Ovary (tissue), 9 donors: ENCODE data around the gene IL36B. TPM values are rescaled to one million over a fixed set of nuclear protein-coding genes. Genes with fewer than 3 reads are reported as not detected.

Experiments used
- DNase-seq, 5 donors: peaks; one replicate each; pipeline ENCODE4 v3.0.0-alpha.2; 2019 to 2020
- H3K27ac ChIP-seq, 2 donors: fragments of 200-600 bp; one replicate each; pipeline versions ENCODE4 v1.5.1 to v1.8.0; 2019 to 2022
- H3K27me3 ChIP-seq: fragments of 200-600 bp; one replicate; pipeline ENCODE4 v1.8.0; 2022
- H3K36me3 ChIP-seq: fragments of 200-600 bp; sonication (generic); one replicate; pipeline ENCODE4 v1.5.1; 2019
- H3K4me1 ChIP-seq: one replicate; pipeline ENCODE4 v1.8.1; 2013; ENCODE audit warnings: mild to moderate bottlenecking, moderate library complexity; ENCODE audit not compliant: insufficient read depth
- H3K4me3 ChIP-seq: fragments of 200-600 bp; sonication (generic); one replicate; pipeline ENCODE4 v1.5.1; 2017
- H3K9me3 ChIP-seq, 2 donors: fragments of 200-600 bp in 1 of 2; sonication (generic) in 1 of 2; one replicate each; pipeline versions ENCODE4 v1.5.1 to v1.8.1; 2013 to 2019; ENCODE audit warnings: mild to moderate bottlenecking in 1 of 2, moderate library complexity in 1 of 2
- EP300 ChIP-seq: sonication (generic); formaldehyde crosslinking; IDR thresholded peaks from one replicate; pipeline ENCODE4 v1.6.1; 2017; ENCODE audit warnings: antibody characterized with exemption
- POLR2A ChIP-seq: fragments of 450-650 bp; IDR thresholded peaks from one replicate; pipeline ENCODE4 v1.6.1; 2017; ENCODE audit warnings: antibody characterized with exemption, mild to moderate bottlenecking, moderate library complexity
- WGBS, 3 donors: extraction: QIAGEN DNeasy Blood & Tissue Kit in 1 of 3; methylation state at CpG; one replicate each; pipeline versions ENCODE4 v1.1.5 to v1.1.7; 2013 to 2017; 5-methylcytosine and 5-hydroxymethylcytosine counted together
- intact Hi-C, 4 donors: fragments of 100-400 bp; cut with DNase I; formaldehyde crosslinking; loops; one replicate each; pipeline versions ENCODE4 v1.11.0 to v1.15.1; 2022 to 2023
- polyA plus RNA-seq, 2 donors: library from polyadenylated mRNA; stranded (reverse); fragments of 200-250 nt in 1 of 2; fragments of 350-450 nt in 1 of 2; fragmentation: Illumina TruSeq in 1 of 2; extraction: RNeasy Lipid Tissue Mini Kit (QIAGEN cat#74804) in 1 of 2; gene quantifications; one replicate each; pipeline ENCODE4 v1.2.3, GENCODE V29; 2013 to 2014
- small RNA-seq: library from RNA; depleted of rRNA; stranded (forward); fragments of <200 nt; gene quantifications from one replicate; pipeline ENCODE3, GENCODE V24; 2016
- total RNA-seq, 7 donors: library from RNA; depleted of rRNA in 2 of 7; stranded (reverse); fragments of >200 nt in 2 of 7; fragmentation: NEBNext Ultra II Directional in 3 of 7; extraction: Animal tissue kit (Norgen Biotek cat#: 25700) in 3 of 7; gene quantifications; one replicate each; pipeline versions ENCODE4 v1.1.0 to v1.2.4, GENCODE V29; 2016 to 2023
- TF ChIP-seq, protein P1 (sequence below), 3 donors: fragments of 450-650 bp in 2 of 3; fragments of 200-600 bp in 1 of 3; IDR thresholded peaks; one replicate each; pipeline versions ENCODE4 v1.5.1 to v1.8.0; 2016 to 2022; ENCODE audit warnings: antibody characterized with exemption in 3 of 3, mild to moderate bottlenecking in 1 of 3
- donor health status: DM: no; HTN: no; CAD: no; lungs with moderate emphysema.
- donor health status: DM: no; HTN: no; CAD: no.
- donor health status: Bipolar disorder and iron deficiency.
- donor health status: DM: yes; HTN: yes; CAD: no.
- donor health status: DM: no; HTN: no; CAD: no.
- donor health status: DM: yes; HTN: yes; CAD: no.

Gene IL36B
- total and polyA plus RNA-seq, 9 donors, result not detected

DNA sequence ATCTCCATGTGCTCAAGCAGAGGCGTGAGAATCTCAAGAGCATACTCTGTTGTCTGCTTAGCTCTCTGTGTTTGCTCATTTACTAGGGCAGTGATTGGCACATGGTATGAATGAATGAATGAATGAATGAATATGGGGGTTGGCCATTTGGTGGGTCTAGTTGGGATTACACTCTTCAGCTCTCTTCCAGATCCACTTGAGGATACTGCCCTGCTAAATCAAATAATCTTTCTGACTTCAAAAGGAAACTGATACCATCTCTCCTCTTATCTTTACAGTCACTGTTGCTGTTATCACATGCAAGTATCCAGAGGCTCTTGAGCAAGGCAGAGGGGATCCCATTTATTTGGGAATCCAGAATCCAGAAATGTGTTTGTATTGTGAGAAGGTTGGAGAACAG lies 72.9 kb downstream of the IL36B start:
- intact Hi-C loops, result no loop called here
- Histone ChIP-seq H3K4me1 (no peaks in the 10 kb centered on the region), H3K27ac (no peak overlapping the region), H3K4me3 (no peak overlapping the region), H3K36me3 (no peaks in the 10 kb centered on the region), H3K9me3 (no peaks in the 10 kb centered on the region), H3K27me3 (no peaks in the 10 kb centered on the region)
- no peak for DNase-seq
- TF ChIP-seq, protein P1, sequence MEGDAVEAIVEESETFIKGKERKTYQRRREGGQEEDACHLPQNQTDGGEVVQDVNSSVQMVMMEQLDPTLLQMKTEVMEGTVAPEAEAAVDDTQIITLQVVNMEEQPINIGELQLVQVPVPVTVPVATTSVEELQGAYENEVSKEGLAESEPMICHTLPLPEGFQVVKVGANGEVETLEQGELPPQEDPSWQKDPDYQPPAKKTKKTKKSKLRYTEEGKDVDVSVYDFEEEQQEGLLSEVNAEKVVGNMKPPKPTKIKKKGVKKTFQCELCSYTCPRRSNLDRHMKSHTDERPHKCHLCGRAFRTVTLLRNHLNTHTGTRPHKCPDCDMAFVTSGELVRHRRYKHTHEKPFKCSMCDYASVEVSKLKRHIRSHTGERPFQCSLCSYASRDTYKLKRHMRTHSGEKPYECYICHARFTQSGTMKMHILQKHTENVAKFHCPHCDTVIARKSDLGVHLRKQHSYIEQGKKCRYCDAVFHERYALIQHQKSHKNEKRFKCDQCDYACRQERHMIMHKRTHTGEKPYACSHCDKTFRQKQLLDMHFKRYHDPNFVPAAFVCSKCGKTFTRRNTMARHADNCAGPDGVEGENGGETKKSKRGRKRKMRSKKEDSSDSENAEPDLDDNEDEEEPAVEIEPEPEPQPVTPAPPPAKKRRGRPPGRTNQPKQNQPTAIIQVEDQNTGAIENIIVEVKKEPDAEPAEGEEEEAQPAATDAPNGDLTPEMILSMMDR (IDR thresholded peaks at IDR 0.05), result no peak
- no peak for TF ChIP-seq POLR2A
- no peak for TF ChIP-seq EP300
- WGBS, 3 donors, result 93 to 95% (median 93%) methylated on average over 1 of the region's 1 CpG

DNA sequence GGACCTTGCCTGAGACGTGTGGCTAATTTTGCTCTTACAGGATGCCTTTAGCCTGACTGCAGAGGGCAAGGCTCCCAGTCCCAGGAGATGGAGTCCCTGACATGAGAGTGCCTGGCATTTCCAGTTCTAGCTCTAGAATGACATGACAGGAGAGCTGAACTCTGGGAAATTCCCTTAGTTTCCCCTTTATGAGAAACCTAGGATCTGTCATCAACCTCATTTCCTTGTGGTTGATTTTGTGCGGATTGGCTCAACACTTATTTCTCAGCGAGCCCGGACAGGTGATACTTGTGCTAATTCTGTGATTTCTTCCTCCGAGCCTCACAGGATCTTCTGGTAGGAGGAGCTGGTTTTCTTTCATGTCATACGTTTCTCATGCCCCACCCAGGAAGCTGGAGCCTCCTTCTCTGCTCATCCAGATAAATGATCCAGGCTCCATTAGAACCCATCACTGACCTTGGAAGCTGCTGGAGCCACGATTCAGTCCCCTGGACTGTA lies 75.1 kb downstream of the IL36B start, which contains the start of gene IL36G:
Gene IL36G (plus strand): TSS at position 448 of the 498 bp plus-strand sequence. CDS start 633 bp downstream, outside the sequence.
- TF ChIP-seq EP300 (no peak), POLR2A (no peak)
- TF ChIP-seq, protein P1 (IDR thresholded peaks at IDR 0.05), result no peak
- WGBS, 3 donors, result 58 to 69% (median 64%) methylated on average over 7 of the region's 7 CpGs

More for the DNA sequence above, 75.1 kb downstream of the IL36B start, which contains the start of gene IL36G:
- DNase-seq, result no peak
- Histone ChIP-seq H3K36me3 (no peaks in the 10 kb centered on the region), H3K27me3 (no peaks in the 10 kb centered on the region), H3K4me1 (no peaks in the 10 kb centered on the region), H3K4me3 (no peak within 1 kb of the TSS), H3K27ac (no peak within 1 kb of the TSS), H3K9me3 (no peaks in the 10 kb centered on the region)
- intact Hi-C loops, result no loop called here

Small RNAs within 50 kb of the gene (small RNA-seq; reads per million reads assigned to genes)
- not detected for gene HMGN2P23
- gene RNU6-1180P, result not detected

Other genes with a start within 250 kb of the IL36B start
- gene IL1B, start 216.1 kb downstream of the IL36B start, total RNA-seq, result 1 to 10 TPM in 6 of 7 donors, not detected in 1; 1.5 to 5.2 (median 2.3) TPM
- 1 to 10 TPM in 1 of 2 donors, under 1 TPM in 1; 0.39 to 2.7 TPM for gene IL1B, start 216.1 kb downstream of the IL36B start, polyA plus RNA-seq
- not detected for gene IL37, start 141.7 kb downstream of the IL36B start, total RNA-seq
- gene IL37, start 141.7 kb downstream of the IL36B start, polyA plus RNA-seq, result not detected
- gene IL36G, start 74.9 kb downstream of the IL36B start, total RNA-seq, result not detected
- gene IL36G, start 74.9 kb downstream of the IL36B start, polyA plus RNA-seq, result not detected
- not detected for gene IL36A, start 47.4 kb downstream of the IL36B start, total RNA-seq
- not detected for gene IL36A, start 47.4 kb downstream of the IL36B start, polyA plus RNA-seq
- gene IL36RN, start 6.3 kb upstream of the IL36B start, total RNA-seq, result not detected
- not detected for gene IL36RN, start 6.3 kb upstream of the IL36B start, polyA plus RNA-seq
- gene IL1F10, start 15.1 kb upstream of the IL36B start, total RNA-seq, result not detected
- gene IL1F10, start 15.1 kb upstream of the IL36B start, polyA plus RNA-seq, result not detected
- 1 to 10 TPM in 2 of 7 donors, under 1 TPM in 4, not detected in 1; 0.36 to 7.9 (median 0.56) TPM for gene IL1RN, start 74.7 kb upstream of the IL36B start, total RNA-seq
- 1 to 10 TPM in 1 of 2 donors, under 1 TPM in 1; 0.29 to 1.5 TPM for gene IL1RN, start 74.7 kb upstream of the IL36B start, polyA plus RNA-seq
- 10 to 100 TPM in 1 of 7 donors, 1 to 10 TPM in 6; 2.0 to 14.1 (median 5.4) TPM for gene PSD4, start 121.1 kb upstream of the IL36B start, total RNA-seq
- gene PSD4, start 121.1 kb upstream of the IL36B start, polyA plus RNA-seq, result 1 to 10 TPM; 1.2 to 3.3 TPM
- 10 to 100 TPM in 4 of 7 donors, 1 to 10 TPM in 1, under 1 TPM in 2; 0.15 to 90.1 (median 10.1) TPM for gene PAX8, start 226.1 kb upstream of the IL36B start, total RNA-seq
- 1 to 10 TPM; 2.0 to 2.2 TPM for gene PAX8, start 226.1 kb upstream of the IL36B start, polyA plus RNA-seq